H1 (cell line): ENCODE data around the gene DSCAM. TPM values are rescaled to one million over a fixed set of nuclear protein-coding genes. Genes with fewer than 3 reads are reported as not detected.

Experiments used
- CTCF ChIA-PET: fragments of 300-600 bp; sonication (Branson Sonifier 250); formaldehyde crosslinking; loops from one replicate; lab custom pipeline; 2021; ENCODE audit not compliant: partially characterized antibody; lab: Charles Lee
- POLR2A ChIA-PET: fragments of 300-600 bp; sonication (Branson Sonifier 250); formaldehyde crosslinking; loops from one replicate; lab custom pipeline; 2021; ENCODE audit warnings: inconsistent platforms; ENCODE audit not compliant: partially characterized antibody; lab: Charles Lee
- DNase-seq, 2 experiments: peaks; one replicate each; pipeline versions ENCODE4 v3.0.0 to v3.0.0-alpha.2; 2010 to 2022; ENCODE audit warnings: low spot score in 2 of 2, low read depth in 1 of 2, mixed read lengths in 1 of 2
- FAIRE-seq: peaks from 2 replicates; lab custom pipeline; 2011; peaks lifted over from hg19 to GRCh38; lab: Jason Lieb, UNC
- H2AFZ ChIP-seq: 2 replicates; pipeline ENCODE4 v1.8.1; 2012; ENCODE audit warnings: low read length, inconsistent platforms
- H2AK5ac ChIP-seq: 2 replicates; pipeline ENCODE4 v1.6.1; 2013; ENCODE audit warnings: low read depth, low read length
- H2BK120ac ChIP-seq: replicated peaks from 2 replicates; pipeline ENCODE3; 2013; ENCODE audit warnings: low read depth, low read length, inconsistent platforms
- H2BK12ac ChIP-seq: 2 replicates; pipeline ENCODE4 v1.6.1; 2013; ENCODE audit warnings: low read depth, low read length
- H2BK15ac ChIP-seq: 2 replicates; pipeline ENCODE4 v1.6.1; 2013; ENCODE audit warnings: low read length
- H2BK20ac ChIP-seq: 2 replicates; pipeline ENCODE4 v1.6.1; 2013; ENCODE audit warnings: low read length
- H2BK5ac ChIP-seq: 2 replicates; pipeline ENCODE4 v1.6.1; 2013; ENCODE audit warnings: low read depth, low read length
- H3K14ac ChIP-seq: 2 replicates; pipeline ENCODE4 v1.6.1; 2013; ENCODE audit warnings: inconsistent platforms; ENCODE audit not compliant: insufficient read length
- H3K18ac ChIP-seq: 2 replicates; pipeline ENCODE4 v1.6.1; 2013; ENCODE audit warnings: low read length; ENCODE audit errors: extremely low read depth
- H3K23ac ChIP-seq: 2 replicates; pipeline ENCODE4 v1.6.1; 2013; ENCODE audit warnings: inconsistent platforms; ENCODE audit not compliant: insufficient read length
- H3K23me2 ChIP-seq: 2 replicates; pipeline ENCODE4 v1.6.1; 2013; ENCODE audit warnings: low read depth, low read length
- H3K27ac ChIP-seq: 2 replicates; pipeline ENCODE4 v1.6.1; 2011; ENCODE audit warnings: low read depth, low read length, inconsistent platforms
- H3K27me3 ChIP-seq, 4 experiments: replicated peaks in 1 of 4; 1 replicate in 1 of 4; 2 replicates in 3 of 4; pipeline versions ENCODE4 v1.6.1 to v1.8.1; 2011 to 2013; ENCODE audit warnings: low read length in 3 of 4, mild to moderate bottlenecking in 3 of 4, inconsistent platforms in 2 of 4, mixed read lengths in 2 of 4, moderate library complexity in 1 of 4; ENCODE audit not compliant: control insufficient read depth in 3 of 4, insufficient read depth in 3 of 4; ENCODE audit errors: extremely low read depth in 1 of 4
- H3K36me3 ChIP-seq, 4 experiments: 2 replicates each; pipeline versions ENCODE4 v1.6.1 to v1.8.1; 2011 to 2013; ENCODE audit warnings: mild to moderate bottlenecking in 4 of 4, low read length in 3 of 4, moderate library complexity in 2 of 4, control low read depth in 1 of 4, inconsistent platforms in 1 of 4; ENCODE audit not compliant: insufficient read depth in 4 of 4, control insufficient read depth in 2 of 4
- H3K4ac ChIP-seq: replicated peaks from 2 replicates; pipeline ENCODE3; 2013; ENCODE audit warnings: low read length, low read depth, mixed read lengths, inconsistent platforms; ENCODE audit not compliant: insufficient read length
- H3K4me1 ChIP-seq, 4 experiments: replicated peaks in 1 of 4; 1 replicate in 1 of 4; 2 replicates in 3 of 4; pipeline versions ENCODE4 v1.6.1 to v1.8.1; 2011 to 2013; ENCODE audit warnings: low read length in 3 of 4, inconsistent platforms in 2 of 4, mixed read lengths in 1 of 4; ENCODE audit not compliant: insufficient read depth in 4 of 4, control insufficient read depth in 3 of 4
- H3K4me2 ChIP-seq, 2 experiments: 2 replicates each; pipeline versions ENCODE4 v1.6.1 to v1.8.1; 2011 to 2013; ENCODE audit warnings: low read depth in 2 of 2, low read length in 2 of 2, control low read depth in 1 of 2, inconsistent platforms in 1 of 2, mild to moderate bottlenecking in 1 of 2; ENCODE audit not compliant: insufficient read depth in 1 of 2
- H3K4me3 ChIP-seq, 4 experiments: fragments of 200-600, 300-600 bp in 1 of 4; sonication (generic), shearing (Covaris generic), sonication (Bioruptor Twin) in 1 of 4; 2 replicates each; pipeline versions ENCODE4 v1.5.1 to v1.8.1; 2011 to 2016; ENCODE audit warnings: low read length in 4 of 4, low read depth in 3 of 4, control low read depth in 2 of 4, inconsistent platforms in 2 of 4, mild to moderate bottlenecking in 2 of 4, mixed read lengths in 1 of 4, moderate library complexity in 1 of 4; ENCODE audit not compliant: insufficient read depth in 2 of 4; ENCODE audit errors: extremely low read depth in 1 of 4
- H3K56ac ChIP-seq: replicated peaks from 2 replicates; pipeline ENCODE3; 2013; ENCODE audit warnings: low read depth, mild to moderate bottlenecking, mixed read lengths, low read length, inconsistent platforms; ENCODE audit not compliant: insufficient read length
- H3K79me1 ChIP-seq: 2 replicates; pipeline ENCODE4 v1.6.1; 2013; ENCODE audit warnings: low read depth, low read length, control low read depth
- H3K79me2 ChIP-seq, 2 experiments: 2 replicates each; pipeline versions ENCODE4 v1.6.1 to v1.8.1; 2012 to 2013; ENCODE audit warnings: low read length in 2 of 2, mild to moderate bottlenecking in 2 of 2, inconsistent platforms in 1 of 2; ENCODE audit not compliant: insufficient read depth in 2 of 2, control insufficient read depth in 1 of 2
- H3K9ac ChIP-seq, 4 experiments: replicated peaks in 1 of 4; 1 replicate in 1 of 4; 2 replicates in 3 of 4; pipeline versions ENCODE4 v1.6.1 to v1.8.1; 2011 to 2013; ENCODE audit warnings: low read depth in 3 of 4, low read length in 3 of 4, control low read depth in 2 of 4, mild to moderate bottlenecking in 2 of 4, moderate library complexity in 2 of 4, inconsistent platforms in 1 of 4; ENCODE audit errors: extremely low read depth in 1 of 4
- H3K9me3 ChIP-seq, 2 experiments: 2 replicates each; pipeline versions ENCODE4 v1.6.1 to v1.8.1; 2012 to 2013; ENCODE audit warnings: mild to moderate bottlenecking in 2 of 2, moderate library complexity in 2 of 2, control low read depth in 1 of 2, inconsistent platforms in 1 of 2, low read depth in 1 of 2, low read length in 1 of 2, mixed read lengths in 1 of 2; ENCODE audit not compliant: insufficient read depth in 2 of 2
- H4K20me1 ChIP-seq, 2 experiments: replicated peaks in 1 of 2; 2 replicates each; pipeline versions ENCODE3 to v1.8.1; 2011 to 2013; ENCODE audit warnings: inconsistent platforms in 2 of 2, low read length in 2 of 2, mild to moderate bottlenecking in 1 of 2; ENCODE audit not compliant: insufficient read depth in 2 of 2, control insufficient read depth in 1 of 2
- H4K5ac ChIP-seq: 2 replicates; pipeline ENCODE4 v1.6.1; 2013; ENCODE audit warnings: low read length, low read depth, mixed read lengths, inconsistent platforms; ENCODE audit not compliant: insufficient read length
- H4K8ac ChIP-seq: 2 replicates; pipeline ENCODE4 v1.8.0; 2013; ENCODE audit warnings: mild to moderate bottlenecking, moderate library complexity, low read length, inconsistent platforms; ENCODE audit not compliant: insufficient read depth; ENCODE audit errors: extremely low read depth
- H4K91ac ChIP-seq: replicated peaks from 2 replicates; pipeline ENCODE3; 2013; ENCODE audit warnings: low read length, mixed read lengths, inconsistent platforms; ENCODE audit not compliant: insufficient read length
- BRCA1 ChIP-seq: IDR thresholded peaks from 2 replicates; pipeline ENCODE4 v1.6.1; 2012; ENCODE audit warnings: low read depth, low read length, improper control_type of control experiment
- CBX8 ChIP-seq: fragments of 300-800, 300-1000 bp; sonication (generic); IDR thresholded peaks from 2 replicates; pipeline ENCODE4 v1.7.1; 2016; ENCODE audit warnings: low read depth, low read length, borderline replicate concordance
- CHD1 ChIP-seq: IDR thresholded peaks from 2 replicates; pipeline ENCODE4 v1.6.1; 2012; ENCODE audit warnings: low read depth, low read length, improper control_type of control experiment
- CHD2 ChIP-seq: IDR thresholded peaks from 2 replicates; pipeline ENCODE4 v1.6.1; 2012; ENCODE audit warnings: low read length, improper control_type of control experiment
- CREB1 ChIP-seq: IDR thresholded peaks from 2 replicates; pipeline ENCODE4 v1.6.1; 2012; ENCODE audit warnings: inconsistent platforms
- GTF2F1 ChIP-seq: IDR thresholded peaks from 2 replicates; pipeline ENCODE4 v1.6.1; 2012; ENCODE audit warnings: low read depth, low read length, improper control_type of control experiment, borderline replicate concordance
- NRF1 ChIP-seq: IDR thresholded peaks from 2 replicates; pipeline ENCODE4 v1.6.1; 2011; ENCODE audit warnings: mild to moderate bottlenecking, low read depth, low read length, improper control_type of control experiment
- PHF8 ChIP-seq: fragments of 200-600 bp; sonication (generic); conservative IDR thresholded peaks from 2 replicates; pipeline ENCODE4 v1.7.1; 2012; ENCODE audit warnings: low read depth, mild to moderate bottlenecking, inconsistent platforms, low read length, moderate library complexity
- RBBP5 ChIP-seq: IDR thresholded peaks from 2 replicates; pipeline ENCODE4 v1.7.1; 2012; ENCODE audit warnings: low read depth, mild to moderate bottlenecking, inconsistent platforms, low read length, moderate library complexity, borderline replicate concordance
- SAP30 ChIP-seq: fragments of 300-600 bp; sonication (generic); IDR thresholded peaks from 2 replicates; pipeline ENCODE4 v1.7.1; 2012; ENCODE audit warnings: low read length, moderate library complexity, mild to moderate bottlenecking, inconsistent platforms; ENCODE audit not compliant: insufficient read depth, insufficient replicate concordance
- SIX5 ChIP-seq: IDR thresholded peaks from 2 replicates; pipeline ENCODE4 v1.6.1; 2011; ENCODE audit warnings: mild to moderate bottlenecking, low read depth, low read length
- SP2 ChIP-seq: IDR thresholded peaks from 2 replicates; pipeline ENCODE4 v1.6.1; 2012; ENCODE audit warnings: mild to moderate bottlenecking, low read length, inconsistent platforms
- SUZ12 ChIP-seq: fragments of 200-600 bp; sonication (generic); IDR thresholded peaks from 2 replicates; pipeline ENCODE4 v1.6.1; 2012; ENCODE audit warnings: mild to moderate bottlenecking, inconsistent platforms, low read length, moderate library complexity, mixed read lengths
- TAF1 ChIP-seq: IDR thresholded peaks from 2 replicates; pipeline ENCODE4 v1.6.1; 2011; ENCODE audit warnings: mild to moderate bottlenecking, low read depth, low read length
- TAF7 ChIP-seq: optimal IDR thresholded peaks from 2 replicates; pipeline ENCODE3; 2011; ENCODE audit warnings: low read depth, mild to moderate bottlenecking, inconsistent platforms, low read length, moderate library complexity, borderline replicate concordance
- WGBS, 2 experiments: shearing (Covaris generic) in 1 of 2; methylation state at CpG; one replicate each; pipeline versions ENCODE4 v1.1.6 to v1.1.7; 2013 to 2015; ENCODE audit warnings: low lambda C conversion rate in 2 of 2, mixed read lengths in 2 of 2, inconsistent platforms in 1 of 2, low coverage in 1 of 2, missing lambda C conversion rate in 1 of 2; ENCODE audit not compliant: insufficient replicate concordance in 2 of 2, insufficient coverage in 1 of 2, insufficient read length in 1 of 2; ENCODE audit errors: extremely low coverage in 1 of 2, missing lambda C conversion rate in 1 of 2; 5-methylcytosine and 5-hydroxymethylcytosine counted together
- polyA plus RNA-seq, 7 experiments: library from polyadenylated mRNA; depleted of rRNA in 3 of 7; stranded (reverse) in 5 of 7; unstranded in 2 of 7; fragments of >200 nt in 5 of 7; fragments of 200-250 nt in 2 of 7; gene quantifications; 1 replicate in 5 of 7; 2 replicates in 1 of 7; 4 replicates in 1 of 7; pipeline versions ENCODE4 v1.2.1 to v1.2.3, GENCODE V29; 2011 to 2013; ENCODE audit warnings: missing spikeins in 2 of 7, mixed read lengths in 2 of 7
- total RNA-seq: library from RNA; stranded (reverse); fragmentation: NEBNext Ultra II Directional; extraction: Animal tissue kit (Norgen Biotek cat#: 25700); gene quantifications from 2 replicates; pipeline ENCODE4 v1.2.1, GENCODE V29; 2021
- TF ChIP-seq, protein P1 (sequence below): IDR thresholded peaks from 2 replicates; pipeline ENCODE4 v1.6.1; 2012; ENCODE audit warnings: inconsistent platforms

DSCAM gene
- total and polyA plus RNA-seq, 2 of the 8 experiments (the other 6 are each of a cell fraction or from before 2014, with no cell fraction given), result 0.02 to 0.15 TPM

- Histone ChIP-seq H3K27ac (no peak overlapping the region), H2AK5ac (no peak overlapping the region), H2BK120ac (no peak overlapping the region), H2BK15ac (no peak overlapping the region), H4K5ac (no peak overlapping the region), H3K56ac (no peak overlapping the region), H3K4me2 (no peak overlapping the region), H3K23ac (no peak overlapping the region), H2BK20ac (no peak overlapping the region), H3K4me3 (no peak overlapping the region), H3K4ac (no peak overlapping the region), H2BK5ac (no peak overlapping the region), H3K14ac (no peak overlapping the region), H3K9ac (no peak overlapping the region), H3K79me1 (no peaks in the 10 kb centered on the region), H4K20me1 (no peaks in the 10 kb centered on the region), H3K18ac (no peak overlapping the region), H2AFZ (no peak overlapping the region), H3K23me2 (no peaks in the 10 kb centered on the region), H3K27me3 (no peaks in the 10 kb centered on the region), H2BK12ac (no peak overlapping the region), H3K79me2 (no peaks in the 10 kb centered on the region), H3K9me3 (no peaks in the 10 kb centered on the region), H4K91ac (no peak overlapping the region), H3K36me3 (no peaks in the 10 kb centered on the region), H4K8ac (no peak overlapping the region), H3K4me1 (no peaks in the 10 kb centered on the region)
- 91% methylated on average over 2 of the region's 2 CpGs; no CpG with 5 or more reads in 1 of the 2 experiments for WGBS, 2 experiments
- DNase-seq (no peak), FAIRE-seq (no peak)
- ChIA-PET POLR2A (no interaction called here), CTCF (no interaction called here)
- TF ChIP-seq SIX5 (no peak), PHF8 (no peak), NRF1 (no peak), GTF2F1 (no peak), TAF1 (no peak), SAP30 (no peak), SUZ12 (no peak), CBX8 (no peak), CREB1 (no peak), RBBP5 (no peak), BRCA1 (no peak), TAF7 (no peak), CHD1 (no peak), CHD2 (no peak), SP2 (no peak)
- TF ChIP-seq, protein P1, sequence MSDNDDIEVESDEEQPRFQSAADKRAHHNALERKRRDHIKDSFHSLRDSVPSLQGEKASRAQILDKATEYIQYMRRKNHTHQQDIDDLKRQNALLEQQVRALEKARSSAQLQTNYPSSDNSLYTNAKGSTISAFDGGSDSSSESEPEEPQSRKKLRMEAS, result no peak
These were observed 383.8 kb downstream of the DSCAM start for GRCh38 chr21:40463176-40463575.
